ENCODE data around the gene SUFU. TPM values are rescaled to one million over a fixed set of nuclear protein-coding genes. Genes with fewer than 3 reads are reported as not detected.

SUFU gene
- total and polyA plus RNA-seq, 2 of the 13 experiments (the other 11 are each of a cell fraction or from before 2014, with no cell fraction given): 2.9 to 5.5 TPM

DNA sequence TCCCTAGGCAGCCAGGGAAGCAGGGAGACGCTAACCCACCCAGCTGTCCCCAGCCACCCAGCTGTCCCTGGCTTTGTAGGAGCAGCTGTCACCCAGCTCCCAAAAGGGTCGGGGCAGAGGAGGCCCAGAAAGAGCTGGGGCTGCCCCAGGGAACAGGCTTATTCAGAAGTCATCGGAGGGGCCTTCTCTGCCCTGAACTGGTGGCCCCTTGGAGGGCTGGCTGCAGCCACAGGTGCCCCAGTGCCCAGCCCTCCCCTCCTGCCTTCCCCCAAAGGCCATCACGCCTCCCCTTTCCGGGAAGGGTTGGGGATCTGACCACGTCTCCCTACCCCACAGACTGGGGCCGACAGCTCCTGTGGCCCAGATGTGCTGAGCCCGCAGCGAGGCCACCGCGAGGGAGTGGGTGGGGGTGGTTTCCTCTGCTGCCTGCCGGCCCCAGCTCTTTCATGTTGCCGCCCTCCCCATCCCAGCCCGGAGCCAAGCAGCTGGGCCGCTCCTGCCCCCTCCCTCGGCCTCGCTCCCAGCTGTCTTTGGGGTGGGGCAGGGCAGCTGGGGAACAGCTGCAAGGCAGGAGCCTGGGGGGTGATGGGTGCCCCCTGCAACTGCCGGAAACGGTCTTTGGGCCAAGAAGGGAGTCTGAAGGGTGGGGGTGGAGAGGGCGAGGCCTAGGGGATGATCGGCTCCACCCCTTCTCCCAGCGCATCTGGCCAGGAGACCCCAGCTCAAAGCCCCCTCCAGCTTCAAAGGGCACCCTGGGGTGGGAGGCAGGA, 157.3 kb downstream of the SUFU start (continued):
- no peak for TF ChIP-seq ZNF260 (CRISPR knock-in tag; IDR thresholded peaks at IDR 0.05; ENCODE audit: borderline replicate concordance, low read depth)
- TF ChIP-seq HINFP (CRISPR knock-in tag; IDR thresholded peaks at IDR 0.05; ENCODE audit: low read depth): peak; percentile 38; the same call in 1 of the 2 replicates
- peak; percentile 95 for TF ChIP-seq AKAP8 (CRISPR knock-in tag; IDR thresholded peaks at IDR 0.05)
- peak; percentile 10; the same call in 1 of the 2 replicates for TF ChIP-seq CTCF (CRISPR knock-in tag; IDR thresholded peaks at IDR 0.05)
- no peak for TF ChIP-seq ZNF512 (CRISPR knock-in tag; IDR thresholded peaks at IDR 0.05)
- TF ChIP-seq, protein P1, sequence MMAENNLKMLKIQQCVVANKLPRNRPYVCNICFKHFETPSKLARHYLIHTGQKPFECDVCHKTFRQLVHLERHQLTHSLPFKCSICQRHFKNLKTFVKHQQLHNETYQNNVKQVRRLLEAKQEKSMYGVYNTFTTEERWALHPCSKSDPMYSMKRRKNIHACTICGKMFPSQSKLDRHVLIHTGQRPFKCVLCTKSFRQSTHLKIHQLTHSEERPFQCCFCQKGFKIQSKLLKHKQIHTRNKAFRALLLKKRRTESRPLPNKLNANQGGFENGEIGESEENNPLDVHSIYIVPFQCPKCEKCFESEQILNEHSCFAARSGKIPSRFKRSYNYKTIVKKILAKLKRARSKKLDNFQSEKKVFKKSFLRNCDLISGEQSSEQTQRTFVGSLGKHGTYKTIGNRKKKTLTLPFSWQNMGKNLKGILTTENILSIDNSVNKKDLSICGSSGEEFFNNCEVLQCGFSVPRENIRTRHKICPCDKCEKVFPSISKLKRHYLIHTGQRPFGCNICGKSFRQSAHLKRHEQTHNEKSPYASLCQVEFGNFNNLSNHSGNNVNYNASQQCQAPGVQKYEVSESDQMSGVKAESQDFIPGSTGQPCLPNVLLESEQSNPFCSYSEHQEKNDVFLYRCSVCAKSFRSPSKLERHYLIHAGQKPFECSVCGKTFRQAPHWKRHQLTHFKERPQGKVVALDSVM (CRISPR knock-in tag; IDR thresholded peaks at IDR 0.05): no peak; the same call in 1 of the 2 replicates
- TF ChIP-seq JUNB (CRISPR knock-in tag; IDR thresholded peaks at IDR 0.05; ENCODE audit: borderline replicate concordance): no peak
- TF ChIP-seq HNRNPL (IDR thresholded peaks at IDR 0.05; ENCODE audit: low read depth, low read length): no peak; the same call in 1 of the 2 replicates
- no peak for TF ChIP-seq ATF7 (IDR thresholded peaks at IDR 0.05)
- peak; percentile 33; the same call in 1 of the 2 replicates for TF ChIP-seq ATF7 (CRISPR knock-in tag; IDR thresholded peaks at IDR 0.05)
- TF ChIP-seq MED1 (CRISPR knock-in tag; IDR thresholded peaks at IDR 0.05): peak; percentile 43; the same call in 1 of the 2 replicates
- no peak for TF ChIP-seq ZNF282 (IDR thresholded peaks at IDR 0.05; ENCODE audit: partially characterized antibody)
- TF ChIP-seq KMT2B (CRISPR knock-in tag; IDR thresholded peaks at IDR 0.05): no peak
- no peak for TF ChIP-seq KDM3A (CRISPR knock-in tag; IDR thresholded peaks at IDR 0.05; ENCODE audit: low read depth)
- TF ChIP-seq SKI (IDR thresholded peaks at IDR 0.05; ENCODE audit: partially characterized antibody): no peak
- TF ChIP-seq SIX1 (CRISPR knock-in tag; IDR thresholded peaks at IDR 0.05; ENCODE audit: borderline replicate concordance): no peak
- TF ChIP-seq, protein P2, sequence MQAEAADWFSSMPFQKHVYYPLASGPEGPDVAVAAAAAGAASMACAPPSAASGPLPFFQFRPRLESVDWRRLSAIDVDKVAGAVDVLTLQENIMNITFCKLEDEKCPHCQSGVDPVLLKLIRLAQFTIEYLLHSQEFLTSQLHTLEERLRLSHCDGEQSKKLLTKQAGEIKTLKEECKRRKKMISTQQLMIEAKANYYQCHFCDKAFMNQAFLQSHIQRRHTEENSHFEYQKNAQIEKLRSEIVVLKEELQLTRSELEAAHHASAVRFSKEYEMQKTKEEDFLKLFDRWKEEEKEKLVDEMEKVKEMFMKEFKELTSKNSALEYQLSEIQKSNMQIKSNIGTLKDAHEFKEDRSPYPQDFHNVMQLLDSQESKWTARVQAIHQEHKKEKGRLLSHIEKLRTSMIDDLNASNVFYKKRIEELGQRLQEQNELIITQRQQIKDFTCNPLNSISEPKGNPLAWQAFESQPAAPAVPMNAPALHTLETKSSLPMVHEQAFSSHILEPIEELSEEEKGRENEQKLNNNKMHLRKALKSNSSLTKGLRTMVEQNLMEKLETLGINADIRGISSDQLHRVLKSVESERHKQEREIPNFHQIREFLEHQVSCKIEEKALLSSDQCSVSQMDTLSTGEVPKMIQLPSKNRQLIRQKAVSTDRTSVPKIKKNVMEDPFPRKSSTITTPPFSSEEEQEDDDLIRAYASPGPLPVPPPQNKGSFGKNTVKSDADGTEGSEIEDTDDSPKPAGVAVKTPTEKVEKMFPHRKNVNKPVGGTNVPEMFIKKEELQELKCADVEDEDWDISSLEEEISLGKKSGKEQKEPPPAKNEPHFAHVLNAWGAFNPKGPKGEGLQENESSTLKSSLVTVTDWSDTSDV (CRISPR knock-in tag; IDR thresholded peaks at IDR 0.05): no peak
- TF ChIP-seq HNF4G (IDR thresholded peaks at IDR 0.05; ENCODE audit: borderline replicate concordance, low read depth, low read length): 0 out of 2 replicates have a peak, but pooled peaks have one; percentile 14
- TF ChIP-seq HNF4G (CRISPR knock-in tag; IDR thresholded peaks at IDR 0.05; ENCODE audit: borderline replicate concordance, low read depth): no peak
- no peak for TF ChIP-seq NFYC (CRISPR knock-in tag; IDR thresholded peaks at IDR 0.05)

Measured in HepG2 (cell line).